Colon (tissue), 2 donors: ENCODE measurements around the gene KRTAP6-3.

Experiments used
- FAIRE-seq: peaks from 2 replicates; lab custom pipeline; 2012; peaks lifted over from hg19 to GRCh38; lab: Jason Lieb, UNC
- donor health status: control.
- donor health status: control.

The KRTAP6-3 gene

GRCh38 chr21:30625449-30626165 lies 33.4 kb downstream of the KRTAP6-3 start:
- no peak for FAIRE-seq

DNA sequence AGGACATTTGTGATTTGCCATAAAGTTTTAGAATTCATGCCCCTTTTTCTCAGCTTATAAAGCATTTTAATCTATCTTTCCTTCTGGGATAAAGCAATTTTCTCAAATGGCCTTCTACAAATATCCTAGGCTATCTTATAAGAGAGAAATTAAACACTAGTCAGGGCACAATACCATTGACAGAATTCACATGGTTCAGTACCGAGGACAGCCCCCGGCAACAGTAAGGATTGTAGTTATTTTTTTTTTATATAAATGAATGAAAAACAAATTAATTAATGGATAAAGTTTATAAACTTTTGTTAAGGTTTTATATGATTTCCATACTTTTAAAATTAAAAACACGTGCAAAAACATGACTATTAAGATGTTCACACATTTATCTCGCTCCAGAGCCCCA lies 35.9 kb downstream of the KRTAP6-3 start:
- no peak for FAIRE-seq

- FAIRE-seq: no peak
These were observed 37.0 kb downstream of the KRTAP6-3 start for GRCh38 chr21:30629200-30629599.

DNA sequence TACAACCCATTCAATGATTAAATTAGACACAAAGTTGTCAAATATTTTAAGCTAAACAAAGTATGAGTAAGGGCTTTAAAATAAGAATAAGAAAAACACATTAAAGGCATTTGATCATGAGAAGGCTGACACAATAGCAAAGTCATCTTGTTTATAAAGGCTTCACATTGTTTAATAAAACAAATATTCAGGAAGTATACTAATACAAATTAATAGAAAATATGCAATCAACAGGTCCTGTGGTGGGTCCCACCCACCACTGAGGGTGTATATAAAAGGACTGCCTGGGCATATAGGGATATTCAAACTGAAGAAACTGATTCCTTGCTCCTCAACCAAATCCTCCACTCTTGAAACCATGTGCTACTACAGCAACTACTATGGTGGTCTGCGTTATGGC lies 42.7 kb downstream of the KRTAP6-3 start, which contains the start of gene KRTAP20-2:
Gene KRTAP20-2 (plus strand): TSS at position 301 of the 400 bp plus-strand sequence. CDS start 58 bp downstream, at position 359.
- FAIRE-seq: no peak

- no peak for FAIRE-seq
These were observed 46.4 kb downstream of the KRTAP6-3 start for GRCh38 chr21:30638686-30639085.

GRCh38 chr21:30642564-30642963 lies 50.3 kb downstream of the KRTAP6-3 start, which contains the start of gene KRTAP20-3:
TSS of gene KRTAP20-3 (plus strand) at chr21:30642864.
- FAIRE-seq: no peak
